Measurements from ENCODE around the gene PPIF.

PPIF gene

DNA sequence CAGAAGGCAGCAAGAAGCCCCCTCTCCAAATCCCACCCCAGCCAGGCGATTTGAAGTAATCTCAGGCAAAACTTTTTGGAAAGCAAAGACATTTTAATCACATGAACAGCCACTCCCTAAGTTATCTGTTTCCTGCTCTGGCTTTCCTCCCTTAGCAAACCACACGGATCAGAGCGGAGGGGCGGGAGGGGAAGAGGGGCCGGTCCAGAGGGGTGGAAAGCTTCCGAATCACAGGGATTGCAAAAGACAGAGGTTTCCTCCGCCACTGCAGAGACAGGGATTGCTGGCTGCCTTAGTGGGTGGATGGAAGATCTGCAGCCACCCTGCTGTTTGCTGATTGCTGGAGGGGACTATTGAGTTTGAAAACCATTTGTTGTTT lies 57.0 kb downstream of the PPIF start:
- Histone ChIP-seq H3K27ac (replicated peaks) (no peak overlapping the region), H3K27me3 (ENCODE audit: insufficient read depth, poor library complexity, severe bottlenecking) (no peaks in the 10 kb centered on the region), H3K4me3 (replicated peaks; ENCODE audit: insufficient read depth, low read length) (no peak overlapping the region)
- TF ChIP-seq POLR2AphosphoS5 (IDR thresholded peaks at IDR 0.05; ENCODE audit: low read depth), result peak; percentile 69; the same call in 1 of the 2 replicates
- TF ChIP-seq, protein P1, sequence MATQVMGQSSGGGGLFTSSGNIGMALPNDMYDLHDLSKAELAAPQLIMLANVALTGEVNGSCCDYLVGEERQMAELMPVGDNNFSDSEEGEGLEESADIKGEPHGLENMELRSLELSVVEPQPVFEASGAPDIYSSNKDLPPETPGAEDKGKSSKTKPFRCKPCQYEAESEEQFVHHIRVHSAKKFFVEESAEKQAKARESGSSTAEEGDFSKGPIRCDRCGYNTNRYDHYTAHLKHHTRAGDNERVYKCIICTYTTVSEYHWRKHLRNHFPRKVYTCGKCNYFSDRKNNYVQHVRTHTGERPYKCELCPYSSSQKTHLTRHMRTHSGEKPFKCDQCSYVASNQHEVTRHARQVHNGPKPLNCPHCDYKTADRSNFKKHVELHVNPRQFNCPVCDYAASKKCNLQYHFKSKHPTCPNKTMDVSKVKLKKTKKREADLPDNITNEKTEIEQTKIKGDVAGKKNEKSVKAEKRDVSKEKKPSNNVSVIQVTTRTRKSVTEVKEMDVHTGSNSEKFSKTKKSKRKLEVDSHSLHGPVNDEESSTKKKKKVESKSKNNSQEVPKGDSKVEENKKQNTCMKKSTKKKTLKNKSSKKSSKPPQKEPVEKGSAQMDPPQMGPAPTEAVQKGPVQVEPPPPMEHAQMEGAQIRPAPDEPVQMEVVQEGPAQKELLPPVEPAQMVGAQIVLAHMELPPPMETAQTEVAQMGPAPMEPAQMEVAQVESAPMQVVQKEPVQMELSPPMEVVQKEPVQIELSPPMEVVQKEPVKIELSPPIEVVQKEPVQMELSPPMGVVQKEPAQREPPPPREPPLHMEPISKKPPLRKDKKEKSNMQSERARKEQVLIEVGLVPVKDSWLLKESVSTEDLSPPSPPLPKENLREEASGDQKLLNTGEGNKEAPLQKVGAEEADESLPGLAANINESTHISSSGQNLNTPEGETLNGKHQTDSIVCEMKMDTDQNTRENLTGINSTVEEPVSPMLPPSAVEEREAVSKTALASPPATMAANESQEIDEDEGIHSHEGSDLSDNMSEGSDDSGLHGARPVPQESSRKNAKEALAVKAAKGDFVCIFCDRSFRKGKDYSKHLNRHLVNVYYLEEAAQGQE (IDR thresholded peaks at IDR 0.05; ENCODE audit: insufficient replicate concordance, low read depth), result no peak
- DNase-seq (ENCODE audit: low read depth in 1 of 2, low spot score in 1 of 2), result peak; percentile 43 to 64

DNA sequence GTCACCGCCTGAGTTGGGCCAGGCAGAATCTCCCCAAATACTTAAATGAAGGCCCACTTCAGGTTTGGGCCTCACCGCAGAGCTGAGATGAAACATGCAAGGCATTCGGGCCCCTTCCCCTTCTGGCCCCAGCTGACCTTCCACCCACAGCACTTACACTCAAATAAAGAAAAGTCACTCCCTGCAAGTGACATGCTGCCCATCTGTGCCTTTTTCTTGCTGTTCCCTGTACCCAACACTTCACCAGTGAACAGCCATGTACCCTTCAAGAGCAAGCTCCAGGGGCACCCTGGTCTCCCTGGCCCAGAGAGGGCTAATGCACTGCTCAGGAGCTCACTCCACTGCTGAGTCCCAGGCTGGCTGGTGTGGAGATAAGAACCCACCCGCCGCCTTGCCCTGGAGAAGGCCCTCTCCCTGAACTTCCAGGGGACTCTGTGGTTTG lies 57.4 kb downstream of the PPIF start:
- no peak overlapping the region for H3K27ac ChIP-seq (replicated peaks)
- TF ChIP-seq, protein P2, sequence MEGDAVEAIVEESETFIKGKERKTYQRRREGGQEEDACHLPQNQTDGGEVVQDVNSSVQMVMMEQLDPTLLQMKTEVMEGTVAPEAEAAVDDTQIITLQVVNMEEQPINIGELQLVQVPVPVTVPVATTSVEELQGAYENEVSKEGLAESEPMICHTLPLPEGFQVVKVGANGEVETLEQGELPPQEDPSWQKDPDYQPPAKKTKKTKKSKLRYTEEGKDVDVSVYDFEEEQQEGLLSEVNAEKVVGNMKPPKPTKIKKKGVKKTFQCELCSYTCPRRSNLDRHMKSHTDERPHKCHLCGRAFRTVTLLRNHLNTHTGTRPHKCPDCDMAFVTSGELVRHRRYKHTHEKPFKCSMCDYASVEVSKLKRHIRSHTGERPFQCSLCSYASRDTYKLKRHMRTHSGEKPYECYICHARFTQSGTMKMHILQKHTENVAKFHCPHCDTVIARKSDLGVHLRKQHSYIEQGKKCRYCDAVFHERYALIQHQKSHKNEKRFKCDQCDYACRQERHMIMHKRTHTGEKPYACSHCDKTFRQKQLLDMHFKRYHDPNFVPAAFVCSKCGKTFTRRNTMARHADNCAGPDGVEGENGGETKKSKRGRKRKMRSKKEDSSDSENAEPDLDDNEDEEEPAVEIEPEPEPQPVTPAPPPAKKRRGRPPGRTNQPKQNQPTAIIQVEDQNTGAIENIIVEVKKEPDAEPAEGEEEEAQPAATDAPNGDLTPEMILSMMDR (IDR thresholded peaks at IDR 0.05; ENCODE audit: insufficient read depth, low read length), result no peak
- TF ChIP-seq, protein P1 (IDR thresholded peaks at IDR 0.05; ENCODE audit: insufficient replicate concordance, low read depth), result no peak
- TF ChIP-seq POLR2AphosphoS5 (IDR thresholded peaks at IDR 0.05; ENCODE audit: low read depth), result no peak
- no peak for TF ChIP-seq GABPA (IDR thresholded peaks at IDR 0.05; ENCODE audit: low read depth)
- no peak for TF ChIP-seq SPI1 (IDR thresholded peaks at IDR 0.05; ENCODE audit: borderline replicate concordance, low read depth)
- no peak for DNase-seq (ENCODE audit: low read depth in 1 of 2, low spot score in 1 of 2)
- no peaks in the 10 kb centered on the region for H3K27me3 ChIP-seq (ENCODE audit: insufficient read depth, poor library complexity, severe bottlenecking)
- no peak overlapping the region for H3K4me3 ChIP-seq (replicated peaks; ENCODE audit: insufficient read depth, low read length)

Data from HL-60 (cell line).